Measurements from ENCODE around the gene INTS1.

The INTS1 gene

DNA sequence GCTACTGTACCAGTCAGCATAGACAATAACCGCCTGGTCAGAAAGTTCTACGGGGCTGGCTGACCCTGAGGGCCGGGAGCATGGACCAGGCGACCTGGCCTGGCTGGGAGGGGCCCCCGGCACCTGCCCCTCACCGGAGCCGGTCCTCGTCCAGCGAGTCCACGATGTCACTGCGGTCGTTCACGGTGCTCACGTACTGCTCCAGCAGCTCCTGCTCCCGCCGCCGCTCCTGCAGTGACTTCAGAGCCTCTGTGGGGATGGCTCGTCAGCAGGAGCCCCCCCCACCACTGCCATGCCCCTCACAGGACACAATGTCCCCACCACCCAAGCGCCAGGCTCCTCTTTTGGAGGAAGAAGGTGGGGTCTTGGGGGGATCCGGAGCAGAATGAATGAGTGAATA lies 67.6 kb downstream of the INTS1 start:
- H3K79me2 ChIP-seq = no peaks in the 10 kb centered on the region
- H2AFZ ChIP-seq = no peak overlapping the region
- H3K27me3 ChIP-seq (ENCODE audit: control insufficient read depth, insufficient read depth, low read length) = no peaks in the 10 kb centered on the region
- H3K4me1 ChIP-seq = no peaks in the 10 kb centered on the region
- no peak overlapping the region for H3K4me3 ChIP-seq (ENCODE audit: low read depth, low read length)
- no peak overlapping the region for H3K4me2 ChIP-seq (ENCODE audit: low read length)
- TF ChIP-seq, protein P1, sequence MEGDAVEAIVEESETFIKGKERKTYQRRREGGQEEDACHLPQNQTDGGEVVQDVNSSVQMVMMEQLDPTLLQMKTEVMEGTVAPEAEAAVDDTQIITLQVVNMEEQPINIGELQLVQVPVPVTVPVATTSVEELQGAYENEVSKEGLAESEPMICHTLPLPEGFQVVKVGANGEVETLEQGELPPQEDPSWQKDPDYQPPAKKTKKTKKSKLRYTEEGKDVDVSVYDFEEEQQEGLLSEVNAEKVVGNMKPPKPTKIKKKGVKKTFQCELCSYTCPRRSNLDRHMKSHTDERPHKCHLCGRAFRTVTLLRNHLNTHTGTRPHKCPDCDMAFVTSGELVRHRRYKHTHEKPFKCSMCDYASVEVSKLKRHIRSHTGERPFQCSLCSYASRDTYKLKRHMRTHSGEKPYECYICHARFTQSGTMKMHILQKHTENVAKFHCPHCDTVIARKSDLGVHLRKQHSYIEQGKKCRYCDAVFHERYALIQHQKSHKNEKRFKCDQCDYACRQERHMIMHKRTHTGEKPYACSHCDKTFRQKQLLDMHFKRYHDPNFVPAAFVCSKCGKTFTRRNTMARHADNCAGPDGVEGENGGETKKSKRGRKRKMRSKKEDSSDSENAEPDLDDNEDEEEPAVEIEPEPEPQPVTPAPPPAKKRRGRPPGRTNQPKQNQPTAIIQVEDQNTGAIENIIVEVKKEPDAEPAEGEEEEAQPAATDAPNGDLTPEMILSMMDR (IDR thresholded peaks at IDR 0.05) = no peak
- H3K9me3 ChIP-seq (ENCODE audit: control insufficient read depth, low read length) = no peaks in the 10 kb centered on the region
- no peaks in the 10 kb centered on the region for H3K36me3 ChIP-seq (ENCODE audit: control insufficient read depth, insufficient read depth, low read length)
- H3K27ac ChIP-seq = no peak overlapping the region
- H3K9ac ChIP-seq = no peak overlapping the region

DNA sequence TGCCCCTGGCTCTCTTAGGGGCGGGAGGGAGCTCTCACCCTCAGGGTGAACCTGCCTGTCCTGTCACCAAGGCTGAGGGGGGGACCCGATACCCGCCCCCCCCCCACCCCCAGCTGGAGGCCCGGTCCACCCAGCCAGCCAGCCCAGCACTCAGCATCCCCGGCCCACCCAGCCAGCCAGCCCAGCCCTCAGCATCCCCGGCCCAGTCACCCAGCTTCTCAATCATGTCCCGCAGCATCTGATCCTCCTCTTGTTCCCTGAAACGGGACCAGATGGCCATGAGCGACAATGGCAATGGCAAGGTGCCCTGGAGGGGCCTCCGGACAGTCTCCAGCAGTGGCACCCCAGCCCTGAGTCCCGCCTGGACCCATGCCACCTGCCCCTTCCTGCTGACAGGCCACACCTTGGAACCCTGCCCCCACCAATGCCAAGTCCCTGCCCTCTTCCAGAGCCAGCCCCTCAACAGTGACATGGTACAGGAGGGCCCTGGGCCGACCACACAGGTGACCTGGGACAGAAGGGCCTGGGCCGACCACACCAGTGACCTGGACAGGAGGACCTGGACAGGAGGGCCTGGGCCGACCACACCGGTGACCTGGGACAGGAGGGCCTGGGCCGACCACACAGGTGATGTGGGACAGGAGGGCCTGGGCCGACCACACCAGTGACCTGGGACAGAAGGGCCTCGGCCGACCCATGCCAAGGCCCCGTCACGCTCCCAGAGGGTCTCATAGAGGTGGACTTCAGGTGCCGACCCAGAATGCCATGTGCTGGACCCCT lies 69.1 kb downstream of the INTS1 start:
- H3K4me2 ChIP-seq (ENCODE audit: low read length) = no peak overlapping the region
- H3K4me3 ChIP-seq (ENCODE audit: low read depth, low read length) = no peak overlapping the region
- no peaks in the 10 kb centered on the region for H3K36me3 ChIP-seq (ENCODE audit: control insufficient read depth, insufficient read depth, low read length)
- H3K27ac ChIP-seq = no peak overlapping the region
- H2AFZ ChIP-seq = no peak overlapping the region
- H3K79me2 ChIP-seq = no peaks in the 10 kb centered on the region
- TF ChIP-seq, protein P1 (IDR thresholded peaks at IDR 0.05) = no peak
- no peak overlapping the region for H3K9ac ChIP-seq
- no peaks in the 10 kb centered on the region for H3K27me3 ChIP-seq (ENCODE audit: control insufficient read depth, insufficient read depth, low read length)
- no peaks in the 10 kb centered on the region for H3K9me3 ChIP-seq (ENCODE audit: control insufficient read depth, low read length)
- no peaks in the 10 kb centered on the region for H3K4me1 ChIP-seq

DNA sequence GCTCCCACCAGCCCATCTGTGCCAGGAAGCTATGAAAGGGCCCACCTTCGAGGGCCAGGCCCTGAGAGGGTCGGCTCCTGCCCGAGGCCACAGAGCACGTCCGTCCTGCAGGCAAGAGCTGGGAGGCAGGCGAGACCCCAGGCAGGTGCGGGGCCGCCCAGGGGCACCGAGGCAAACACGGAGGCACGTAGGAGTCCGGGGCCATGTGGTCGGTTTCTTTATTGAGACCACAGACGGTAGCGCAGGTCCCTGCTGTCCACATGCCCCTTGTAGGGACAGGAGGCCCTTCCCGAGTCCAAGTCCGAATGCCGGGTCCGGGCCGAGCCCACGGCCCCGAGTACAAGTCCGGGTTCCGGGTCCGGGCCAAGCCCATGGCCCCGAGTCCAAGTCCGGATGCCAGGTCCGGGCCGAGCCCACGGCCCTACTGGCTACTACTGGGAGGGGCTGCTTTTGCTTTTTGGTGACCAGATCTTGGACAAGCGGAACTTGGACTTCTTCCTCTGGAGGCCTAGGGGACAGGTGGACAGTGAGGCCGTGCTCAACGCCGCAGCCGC lies 69.9 kb downstream of the INTS1 start:
- no peak overlapping the region for H3K4me2 ChIP-seq (ENCODE audit: low read length)
- no peaks in the 10 kb centered on the region for H3K36me3 ChIP-seq (ENCODE audit: control insufficient read depth, insufficient read depth, low read length)
- TF ChIP-seq, protein P1 (IDR thresholded peaks at IDR 0.05) = no peak
- no peaks in the 10 kb centered on the region for H3K4me1 ChIP-seq
- H3K9ac ChIP-seq = no peak overlapping the region
- no peaks in the 10 kb centered on the region for H3K9me3 ChIP-seq (ENCODE audit: control insufficient read depth, low read length)
- H2AFZ ChIP-seq = no peak overlapping the region
- no peak overlapping the region for H3K27ac ChIP-seq
- H3K79me2 ChIP-seq = no peaks in the 10 kb centered on the region
- no peaks in the 10 kb centered on the region for H3K27me3 ChIP-seq (ENCODE audit: control insufficient read depth, insufficient read depth, low read length)
- no peak overlapping the region for H3K4me3 ChIP-seq (ENCODE audit: low read depth, low read length)

DNA sequence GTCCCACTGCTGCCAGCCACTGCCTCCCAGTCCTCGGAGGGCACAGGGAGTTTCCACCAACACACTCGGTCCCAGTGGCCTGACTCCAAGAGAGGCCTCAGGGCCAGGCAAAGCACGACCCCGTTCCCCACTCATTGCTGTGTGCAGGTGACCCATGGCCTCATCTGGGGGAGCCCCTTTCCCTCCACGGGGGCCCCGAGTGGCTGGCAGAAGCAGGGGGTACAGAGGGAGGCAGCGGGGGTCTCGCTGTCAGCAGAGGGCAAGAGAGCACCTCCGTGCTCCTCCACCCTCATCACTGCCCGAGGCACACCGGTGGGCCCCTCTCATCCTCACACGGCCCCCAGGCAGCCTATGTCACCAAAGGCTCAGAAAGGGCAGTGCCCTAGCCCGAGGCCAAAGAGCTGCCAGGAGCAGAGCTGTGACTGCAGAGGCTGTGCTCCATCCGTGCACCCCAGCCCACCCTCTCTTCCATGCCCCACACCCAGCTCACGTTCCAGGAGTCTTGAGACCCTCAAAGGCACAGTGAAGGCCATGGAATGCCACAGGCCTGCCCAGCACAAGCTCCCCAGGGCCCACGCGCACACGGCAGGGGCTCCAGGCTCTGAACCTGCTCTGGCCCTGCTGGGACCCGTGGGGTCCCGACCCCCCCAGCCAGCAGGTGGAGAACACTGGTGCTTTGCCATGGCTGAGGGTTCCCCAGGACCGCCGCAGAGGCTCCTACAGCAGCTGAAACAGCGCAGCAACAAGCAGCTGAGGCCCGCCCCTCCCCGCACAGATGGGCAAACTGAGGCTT lies 70.9 kb downstream of the INTS1 start:
- Histone ChIP-seq H3K4me2 (ENCODE audit: low read length) (no peak overlapping the region), H3K9ac (no peak overlapping the region), H3K9me3 (ENCODE audit: control insufficient read depth, low read length) (no peaks in the 10 kb centered on the region), H3K4me3 (ENCODE audit: low read depth, low read length) (no peak overlapping the region), H3K36me3 (ENCODE audit: control insufficient read depth, insufficient read depth, low read length) (no peaks in the 10 kb centered on the region), H2AFZ (no peak overlapping the region), H3K27ac (no peak overlapping the region), H3K27me3 (ENCODE audit: control insufficient read depth, insufficient read depth, low read length) (no peaks in the 10 kb centered on the region), H3K4me1 (no peaks in the 10 kb centered on the region), H3K79me2 (no peaks in the 10 kb centered on the region)
- TF ChIP-seq, protein P1 (IDR thresholded peaks at IDR 0.05) = no peak

All from parathyroid adenoma (tissue), 2 donors.